Heart left ventricle (tissue), 16 donors: Measurements from ENCODE around the gene MYOZ2. TPM values are rescaled to one million over a fixed set of nuclear protein-coding genes. Genes with fewer than 3 reads are reported as not detected.
A peak's percentile ranks its signal among the peaks of the same experiment; 100 is the strongest.

Experiments
- ATAC-seq, 4 donors: fragments of 200-7000 bp; cut with Tn5 transposase; one replicate each; pipeline ENCODE4 v1.9.1; 2020 to 2022; ENCODE audit warnings: moderate library complexity in 4 of 4, mild to moderate bottlenecking in 3 of 4, moderate number of reproducible peaks in 1 of 4
- DNase-seq, 5 donors: peaks; one replicate each; pipeline ENCODE4 v3.0.0-alpha.2; 2020
- H3K27ac ChIP-seq, 12 donors: fragments of 200-600 bp; sonication (generic) in 4 of 12; one replicate each; pipeline versions ENCODE4 v1.5.0 to v1.8.0; 2016 to 2022; ENCODE audit warnings: mild to moderate bottlenecking in 2 of 12
- H3K27me3 ChIP-seq, 9 donors: fragments of 200-600 bp; sonication (generic) in 2 of 9; one replicate each; pipeline versions ENCODE4 v1.5.1 to v1.8.0; 2016 to 2022; ENCODE audit warnings: mild to moderate bottlenecking in 3 of 9
- H3K36me3 ChIP-seq, 9 donors: fragments of 200-600 bp; sonication (generic) in 2 of 9; one replicate each; pipeline versions ENCODE4 v1.5.0 to v1.8.0; 2018 to 2022; ENCODE audit warnings: mild to moderate bottlenecking in 2 of 9
- H3K4me1 ChIP-seq, 12 donors: fragments of 200-600 bp; sonication (generic) in 4 of 12; one replicate each; pipeline versions ENCODE4 v1.5.0 to v1.8.0; 2016 to 2022; ENCODE audit warnings: mild to moderate bottlenecking in 3 of 12
- H3K4me3 ChIP-seq, 12 donors: fragments of 200-600 bp; sonication (generic) in 4 of 12; one replicate each; pipeline versions ENCODE4 v1.5.0 to v1.8.0; 2017 to 2022; ENCODE audit warnings: mild to moderate bottlenecking in 9 of 12, moderate library complexity in 4 of 12
- H3K9me3 ChIP-seq, 12 donors: fragments of 200-600 bp; sonication (generic) in 4 of 12; one replicate each; pipeline versions ENCODE4 v1.5.0 to v1.8.0; 2016 to 2022; ENCODE audit warnings: mild to moderate bottlenecking in 1 of 12
- POLR2A ChIP-seq, 2 donors: fragments of 450-650 bp; IDR thresholded peaks; one replicate each; pipeline ENCODE4 v1.6.1; 2017; ENCODE audit warnings: antibody characterized with exemption in 2 of 2, mild to moderate bottlenecking in 2 of 2, moderate library complexity in 2 of 2
- WGBS, 4 donors: extraction: QIAGEN DNeasy Blood & Tissue Kit in 2 of 4; methylation state at CpG; one replicate each; pipeline versions ENCODE4 v1.1.5 to v1.1.7; 2013 to 2018; 5-methylcytosine and 5-hydroxymethylcytosine counted together
- intact Hi-C, 10 donors: fragments of 100-400 bp; cut with DNase I; formaldehyde crosslinking; loops; one replicate each; pipeline versions ENCODE4 v1.11.1 to v1.14.2; 2022
- polyA plus RNA-seq, 2 donors: library from polyadenylated mRNA; stranded (reverse); fragments of 200-250 nt; gene quantifications; one replicate each; pipeline ENCODE4 v1.2.3, GENCODE V29; 2013
- total RNA-seq, 9 donors: library from RNA; depleted of rRNA in 2 of 9; stranded (reverse); fragments of >200 nt in 2 of 9; fragmentation: NEBNext Ultra II Directional in 3 of 9; extraction: Animal tissue kit (Norgen Biotek cat#: 25700) in 3 of 9; gene quantifications; one replicate each; pipeline versions ENCODE4 v1.1.0 to v1.2.4, GENCODE V29; 2016 to 2023
- TF ChIP-seq, protein P1 (sequence below), 12 donors: fragments of 200-600 bp; sonication (generic) in 4 of 12; IDR thresholded peaks; one replicate each; pipeline versions ENCODE4 v1.5.0 to v1.8.0; 2018 to 2022; ENCODE audit warnings: antibody characterized with exemption in 12 of 12, mild to moderate bottlenecking in 5 of 12
- donor health status: ischemic (EF 13 %, LVEDD 7.1; RV severe dilation, severe dysfunction).
- donor health status: healthy with polysubstance abuse.
- donor health status: DM: no; HTN: yes; CAD: no.
- donor health status: DM: no; HTN: no; CAD: no.
- donor health status: ischemic (EF 25% LVEDD 6.9; RV normal size, moderate dysfunction).
- donor health status: ischemic (EF 25% LVEDD 5.7; RV mildly dilated, moderate dysfunction).
- donor health status: healthy.
- donor health status: DM: yes; HTN: yes; CAD: no.
- donor health status: ischemic (EF 35%, LVEDD 5.7; RV mildly dilated, moderate dysfunction).
- donor health status: nonischemic (EF 11% LVEDD 7.7; RV severe dilation, severe dysfunction).
- donor health status: DM: yes; HTN: yes; CAD: no.
- donor health status: PGD.
- donor health status: ischemic (EF 29% LVEDD 5.4; RV normal size, mild dysfunction).
- donor health status: nonischemic (EF 23%, LVEDD 6.1; RV moderate dilation, normal function).

MYOZ2 gene
- total and polyA plus RNA-seq, 11 donors: 466 to 1,072 (median 872) TPM

DNA sequence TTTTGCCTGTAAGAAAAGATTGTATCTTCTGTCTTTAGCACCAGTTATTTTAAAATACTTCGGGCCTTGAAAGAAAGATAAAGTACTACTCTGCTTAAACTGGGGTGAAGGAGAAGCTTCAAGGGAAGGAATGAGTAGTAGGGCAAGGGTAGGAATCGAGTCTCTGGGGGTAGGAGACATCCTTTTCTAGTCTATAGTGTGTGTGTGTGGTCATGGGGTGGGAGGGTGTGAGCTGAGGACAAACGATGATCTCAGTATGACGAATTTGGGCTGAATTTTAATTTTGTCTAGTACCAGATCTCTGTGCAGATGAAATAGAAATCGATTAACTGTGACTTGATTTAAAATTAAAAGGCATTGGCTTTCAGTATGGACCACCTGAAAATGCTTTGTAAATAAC lies 3.3 kb upstream of the MYOZ2 start:
- Histone ChIP-seq H3K4me3 (no peak overlapping the region), H3K27me3 (no peaks in the 10 kb centered on the region), H3K27ac (peak overlapping the region; percentile 8 to 98 (median 78)), H3K36me3 (no peaks in the 10 kb centered on the region), H3K9me3 (no peaks in the 10 kb centered on the region), H3K4me1 (peaks cover 0 to 47% (median 17%) of the 10 kb centered on the region in 12 donors)
- DNase-seq: no peak
- WGBS, 4 donors: 66 to 73% (median 70%) methylated on average over 5 of the region's 5 CpGs
- TF ChIP-seq POLR2A (IDR thresholded peaks at IDR 0.05): no peak
- TF ChIP-seq, protein P1, sequence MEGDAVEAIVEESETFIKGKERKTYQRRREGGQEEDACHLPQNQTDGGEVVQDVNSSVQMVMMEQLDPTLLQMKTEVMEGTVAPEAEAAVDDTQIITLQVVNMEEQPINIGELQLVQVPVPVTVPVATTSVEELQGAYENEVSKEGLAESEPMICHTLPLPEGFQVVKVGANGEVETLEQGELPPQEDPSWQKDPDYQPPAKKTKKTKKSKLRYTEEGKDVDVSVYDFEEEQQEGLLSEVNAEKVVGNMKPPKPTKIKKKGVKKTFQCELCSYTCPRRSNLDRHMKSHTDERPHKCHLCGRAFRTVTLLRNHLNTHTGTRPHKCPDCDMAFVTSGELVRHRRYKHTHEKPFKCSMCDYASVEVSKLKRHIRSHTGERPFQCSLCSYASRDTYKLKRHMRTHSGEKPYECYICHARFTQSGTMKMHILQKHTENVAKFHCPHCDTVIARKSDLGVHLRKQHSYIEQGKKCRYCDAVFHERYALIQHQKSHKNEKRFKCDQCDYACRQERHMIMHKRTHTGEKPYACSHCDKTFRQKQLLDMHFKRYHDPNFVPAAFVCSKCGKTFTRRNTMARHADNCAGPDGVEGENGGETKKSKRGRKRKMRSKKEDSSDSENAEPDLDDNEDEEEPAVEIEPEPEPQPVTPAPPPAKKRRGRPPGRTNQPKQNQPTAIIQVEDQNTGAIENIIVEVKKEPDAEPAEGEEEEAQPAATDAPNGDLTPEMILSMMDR (IDR thresholded peaks at IDR 0.05): no peak
- intact Hi-C loops: loop anchor here in 4 of 10 donors (10.0 kb wide), 2 partner anchors 88 to 388 kb away; no protein-coding TSS in a partner anchor
- peak in 1 of 4 donors; percentile 24 for ATAC-seq

DNA sequence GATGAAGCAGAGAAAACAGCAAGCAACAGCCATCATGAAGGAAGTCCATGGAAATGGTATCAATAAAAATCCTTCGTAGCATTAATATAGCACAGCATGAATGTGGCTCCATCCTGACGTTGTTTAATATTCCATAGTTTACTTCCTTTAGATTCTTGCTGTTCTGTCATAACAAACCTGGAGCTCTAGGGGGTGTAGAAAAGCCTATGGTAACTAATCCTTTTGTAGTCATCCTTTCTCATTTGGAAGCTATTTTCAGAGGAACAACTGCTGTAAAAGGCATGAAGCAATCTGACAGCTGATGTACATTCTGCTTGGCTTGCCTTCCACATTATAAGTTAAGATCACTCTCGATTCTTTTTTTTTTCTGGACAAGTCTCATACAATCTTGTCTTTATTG lies 914 bp downstream of the MYOZ2 start:
- 30 to 39% (median 36%) methylated on average over 3 of the region's 3 CpGs for WGBS, 4 donors
- Histone ChIP-seq H3K4me3 (peak overlapping the region; percentile 33 to 64 (median 48)), H3K27ac (peak overlapping the region; percentile 77 to 98 (median 88)), H3K27me3 (no peaks in the 10 kb centered on the region), H3K9me3 (no peaks in the 10 kb centered on the region), H3K4me1 (peaks cover 0 to 34% (median 14%) of the 10 kb centered on the region in 12 donors), H3K36me3 (peaks cover 0 to 12% (median 0%) of the 10 kb centered on the region in 9 donors)
- intact Hi-C loops: loop anchor here in 8 of 10 donors (5.0 to 10.0 kb wide), 4 partner anchors 89 to 392 kb away; no protein-coding TSS in a partner anchor
- DNase-seq (no peak), ATAC-seq (peak; percentile 28 to 60 (median 46))
- peak in 1 of 2 donors; percentile 33 for TF ChIP-seq POLR2A (IDR thresholded peaks at IDR 0.05)
- TF ChIP-seq, protein P1 (IDR thresholded peaks at IDR 0.05): peak in 1 of 12 donors; percentile 14

DNA sequence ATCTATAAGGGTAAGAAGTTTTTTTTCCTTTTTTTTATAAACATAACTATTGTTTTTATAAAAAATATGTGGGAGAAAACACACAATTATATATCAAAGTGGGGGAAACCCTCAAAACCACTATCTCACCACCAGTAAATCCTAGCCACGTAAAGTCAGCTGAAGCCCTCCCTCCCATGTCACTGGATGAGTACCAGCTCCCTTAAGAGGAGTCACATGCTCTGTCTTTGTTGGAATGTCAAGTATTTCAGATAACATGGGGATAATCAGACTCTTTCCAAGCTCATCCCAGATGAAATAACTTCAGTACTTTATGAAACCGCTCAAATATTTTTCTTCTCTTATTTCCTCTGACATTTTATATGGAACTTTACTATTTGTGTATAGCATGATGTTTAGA lies 2.4 kb downstream of the MYOZ2 start:
- Histone ChIP-seq H3K27me3 (no peaks in the 10 kb centered on the region), H3K36me3 (peaks cover 0 to 25% (median 0%) of the 10 kb centered on the region in 9 donors), H3K9me3 (no peaks in the 10 kb centered on the region), H3K4me3 (peak overlapping the region; percentile 33 to 64 (median 48)), H3K27ac (peak overlapping the region; percentile 77 to 98 (median 88)), H3K4me1 (peaks cover 0 to 27% (median 8%) of the 10 kb centered on the region in 12 donors)
- DNase-seq (peak in 1 of 5 donors; percentile 41), ATAC-seq (peak; percentile 52 to 72 (median 59))
- WGBS, 4 donors: 23 to 41% (median 32%) methylated on average over 2 of the region's 2 CpGs
- TF ChIP-seq, protein P1 (IDR thresholded peaks at IDR 0.05): no peak
- TF ChIP-seq POLR2A (IDR thresholded peaks at IDR 0.05): no peak
- intact Hi-C loops: loop anchor here in 8 of 10 donors (5.0 to 10.0 kb wide), 4 partner anchors 91 to 393 kb away; no protein-coding TSS in a partner anchor

DNA sequence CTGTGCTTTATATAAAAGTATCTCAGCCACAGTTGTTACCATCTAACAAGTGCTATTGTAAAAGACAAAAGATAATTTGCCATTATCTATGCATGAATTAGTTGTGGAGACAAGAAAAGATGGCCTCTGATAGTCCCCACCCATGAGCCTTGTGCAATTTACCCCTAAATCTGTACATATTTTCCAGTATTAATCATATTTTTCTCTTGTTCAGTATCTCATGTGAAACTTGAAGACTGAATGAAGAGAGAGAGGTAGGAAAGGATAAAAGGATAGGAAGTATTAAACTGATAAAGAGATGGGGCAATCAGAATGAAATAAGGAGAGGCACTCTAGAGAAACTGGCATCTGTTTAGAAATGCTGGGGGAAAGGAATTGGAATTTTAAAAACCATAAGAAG lies 3.7 kb downstream of the MYOZ2 start:
- H3K27ac ChIP-seq: peak overlapping the region; percentile 34 to 98 (median 87)
- TF ChIP-seq POLR2A (IDR thresholded peaks at IDR 0.05): no peak
- TF ChIP-seq, protein P1 (IDR thresholded peaks at IDR 0.05): no peak
- H3K36me3 ChIP-seq: peaks cover 0 to 31% (median 0%) of the 10 kb centered on the region in 9 donors
- no peaks in the 10 kb centered on the region for H3K9me3 ChIP-seq
- peaks cover 0 to 27% (median 6%) of the 10 kb centered on the region in 12 donors for H3K4me1 ChIP-seq
- ATAC-seq: no peak
- H3K27me3 ChIP-seq: no peaks in the 10 kb centered on the region
- peak overlapping the region; percentile 6 to 64 (median 48) for H3K4me3 ChIP-seq
- intact Hi-C loops: loop anchor here in 8 of 10 donors (5.0 to 10.0 kb wide), 4 partner anchors 92 to 395 kb away; no protein-coding TSS in a partner anchor
- no peak for DNase-seq
